OCI-LY7 (cell line): ENCODE data around the gene CRMP1.
"Not testable (repeated sequence)": the region's sequence is repeated elsewhere in the genome, so short reads cannot be mapped to it uniquely, and the experiment has no call there.

Experiments used
- EZH2phosphoT487 ChIP-seq: fragments of 200-600 bp; sonication (generic); IDR thresholded peaks from 2 replicates; pipeline ENCODE4 v1.6.1; 2018; ENCODE audit warnings: low read depth, borderline replicate concordance, mild to moderate bottlenecking, mixed run types, antibody characterized with exemption, low read length, moderate library complexity, mixed read lengths
- TF ChIP-seq, protein P1 (sequence below): fragments of 200-600 bp; sonication (generic); conservative IDR thresholded peaks from 2 replicates; pipeline ENCODE4 v1.5.1; 2014; ENCODE audit warnings: mild to moderate bottlenecking, antibody characterized with exemption, low read length, moderate library complexity, mixed read lengths

DNA sequence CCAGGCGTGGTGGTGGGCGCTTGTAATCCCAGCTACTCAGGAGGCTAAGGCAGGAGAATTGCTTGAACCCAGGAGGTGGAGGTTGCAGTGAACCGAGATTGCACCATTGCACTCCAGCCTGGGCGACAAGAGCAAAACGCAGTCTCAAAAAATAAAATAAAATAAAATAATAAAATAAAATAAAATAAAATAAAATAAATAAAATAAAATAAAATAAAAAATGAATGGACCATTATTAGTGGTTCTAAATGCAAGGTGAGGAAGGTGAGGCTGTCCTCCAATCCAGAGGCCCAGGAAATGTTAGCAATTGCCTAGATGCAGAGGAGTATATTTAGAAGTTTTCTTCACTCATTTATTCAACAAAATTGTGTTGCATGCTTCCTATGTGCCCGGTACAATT lies 55.4 kb downstream of the CRMP1 start:
- TF ChIP-seq, protein P1, sequence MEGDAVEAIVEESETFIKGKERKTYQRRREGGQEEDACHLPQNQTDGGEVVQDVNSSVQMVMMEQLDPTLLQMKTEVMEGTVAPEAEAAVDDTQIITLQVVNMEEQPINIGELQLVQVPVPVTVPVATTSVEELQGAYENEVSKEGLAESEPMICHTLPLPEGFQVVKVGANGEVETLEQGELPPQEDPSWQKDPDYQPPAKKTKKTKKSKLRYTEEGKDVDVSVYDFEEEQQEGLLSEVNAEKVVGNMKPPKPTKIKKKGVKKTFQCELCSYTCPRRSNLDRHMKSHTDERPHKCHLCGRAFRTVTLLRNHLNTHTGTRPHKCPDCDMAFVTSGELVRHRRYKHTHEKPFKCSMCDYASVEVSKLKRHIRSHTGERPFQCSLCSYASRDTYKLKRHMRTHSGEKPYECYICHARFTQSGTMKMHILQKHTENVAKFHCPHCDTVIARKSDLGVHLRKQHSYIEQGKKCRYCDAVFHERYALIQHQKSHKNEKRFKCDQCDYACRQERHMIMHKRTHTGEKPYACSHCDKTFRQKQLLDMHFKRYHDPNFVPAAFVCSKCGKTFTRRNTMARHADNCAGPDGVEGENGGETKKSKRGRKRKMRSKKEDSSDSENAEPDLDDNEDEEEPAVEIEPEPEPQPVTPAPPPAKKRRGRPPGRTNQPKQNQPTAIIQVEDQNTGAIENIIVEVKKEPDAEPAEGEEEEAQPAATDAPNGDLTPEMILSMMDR, result not testable (repeated sequence)
- not testable (repeated sequence) for TF ChIP-seq EZH2phosphoT487
